Neural crest cell (in vitro differentiated cells): ENCODE measurements around the gene CACNA2D3. TPM values are rescaled to one million over a fixed set of nuclear protein-coding genes. Genes with fewer than 3 reads are reported as not detected.

Source experiments
- DNase-seq: peaks from one replicate; pipeline ENCODE4 v3.0.0; 2021; ENCODE audit warnings: low read depth, mixed read lengths, low spot score
- H3K27ac Mint-ChIP-seq: one replicate; pipeline ENCODE4 v1.8.0; 2021; ENCODE audit warnings: mild to moderate bottlenecking, mixed read lengths; ENCODE audit not compliant: unreplicated experiment
- H3K27me3 Mint-ChIP-seq: 2 replicates; pipeline ENCODE4 v1.8.0; 2021; ENCODE audit warnings: low read depth, mild to moderate bottlenecking, mixed read lengths
- H3K36me3 Mint-ChIP-seq: 2 replicates; pipeline ENCODE4 v1.8.0; 2021; ENCODE audit warnings: low read depth, mild to moderate bottlenecking, mixed read lengths
- H3K4me1 Mint-ChIP-seq: 2 replicates; pipeline ENCODE4 v1.8.0; 2021; ENCODE audit warnings: mixed read lengths
- H3K4me3 Mint-ChIP-seq: one replicate; pipeline ENCODE4 v1.8.0; 2021; ENCODE audit warnings: mild to moderate bottlenecking, mixed read lengths
- H3K9me3 Mint-ChIP-seq: 2 replicates; pipeline ENCODE4 v1.8.0; 2021; ENCODE audit warnings: mixed read lengths
- CTCF ChIP-seq: fragments of 200-600 bp; sonication (generic); conservative IDR thresholded peaks from 2 replicates; pipeline ENCODE4 v1.5.0; 2021; ENCODE audit warnings: antibody characterized with exemption, mild to moderate bottlenecking
- total RNA-seq: library from RNA; stranded (reverse); gene quantifications from 2 replicates; pipeline ENCODE4 v1.2.1, GENCODE V29; 2021

The CACNA2D3 gene
- total RNA-seq, 1 donor from 2014 or later, result 0.82 TPM

GRCh38 chr3:54817628-54818027 lies 695.3 kb downstream of the CACNA2D3 start:
- Mint-ChIP-seq H3K27ac (no peak overlapping the region), H3K4me3 (no peak overlapping the region), H3K36me3 (no peaks in the 10 kb centered on the region), H3K9me3 (no peaks in the 10 kb centered on the region), H3K27me3 (peaks cover 12% of the 10 kb centered on the region), H3K4me1 (peaks cover 21% of the 10 kb centered on the region)
- no peak for TF ChIP-seq CTCF
- DNase-seq, result no peak

DNA sequence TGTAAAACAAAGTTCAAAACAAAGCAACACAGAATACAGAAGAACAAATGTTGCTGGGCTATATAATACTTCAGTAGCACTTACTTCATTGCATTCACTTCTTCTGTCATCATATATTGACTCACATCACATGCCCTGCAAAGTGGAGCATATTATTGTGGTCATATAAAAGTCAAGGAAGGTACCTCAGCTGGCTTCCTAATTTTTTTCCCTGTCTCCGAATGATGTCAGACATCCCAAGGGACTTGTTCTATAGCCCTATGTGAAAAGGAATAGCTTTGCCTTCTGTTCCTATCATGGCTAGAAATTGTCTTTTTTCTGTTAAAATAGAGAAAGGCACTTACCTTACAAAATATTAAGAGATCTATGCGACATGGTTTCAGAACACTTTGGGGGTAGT lies 696.1 kb downstream of the CACNA2D3 start:
- DNase-seq, result no peak
- Mint-ChIP-seq H3K4me1 (peaks cover 21% of the 10 kb centered on the region), H3K36me3 (no peaks in the 10 kb centered on the region), H3K27ac (no peak overlapping the region), H3K4me3 (no peak overlapping the region), H3K9me3 (no peaks in the 10 kb centered on the region), H3K27me3 (peaks cover 12% of the 10 kb centered on the region)
- no peak for TF ChIP-seq CTCF

GRCh38 chr3:54818942-54819341 lies 696.6 kb downstream of the CACNA2D3 start:
- Mint-ChIP-seq H3K36me3 (no peaks in the 10 kb centered on the region), H3K27ac (no peak overlapping the region), H3K27me3 (peaks cover 12% of the 10 kb centered on the region), H3K4me1 (peaks cover 21% of the 10 kb centered on the region), H3K4me3 (no peak overlapping the region), H3K9me3 (no peaks in the 10 kb centered on the region)
- DNase-seq, result no peak
- TF ChIP-seq CTCF, result no peak

- TF ChIP-seq CTCF, result no peak
- Mint-ChIP-seq H3K4me1 (peaks cover 21% of the 10 kb centered on the region), H3K36me3 (no peaks in the 10 kb centered on the region), H3K27ac (no peak overlapping the region), H3K27me3 (peaks cover 12% of the 10 kb centered on the region), H3K4me3 (no peak overlapping the region), H3K9me3 (no peaks in the 10 kb centered on the region)
- no peak for DNase-seq
Measured at GRCh38 chr3:54819946-54820345, 697.6 kb downstream of the CACNA2D3 start.

GRCh38 chr3:54822206-54822605 lies 699.9 kb downstream of the CACNA2D3 start:
- H3K27me3 Mint-ChIP-seq, result peaks cover 12% of the 10 kb centered on the region
- H3K4me3 Mint-ChIP-seq, result no peak overlapping the region
- peaks cover 21% of the 10 kb centered on the region for H3K4me1 Mint-ChIP-seq
- no peak for DNase-seq
- H3K9me3 Mint-ChIP-seq, result no peaks in the 10 kb centered on the region
- H3K36me3 Mint-ChIP-seq, result no peaks in the 10 kb centered on the region
- peak overlapping the region; percentile 22 for H3K27ac Mint-ChIP-seq
- TF ChIP-seq CTCF, result no peak

GRCh38 chr3:54826251-54826691 lies 703.9 kb downstream of the CACNA2D3 start:
- TF ChIP-seq CTCF, result no peak
- H3K4me1 Mint-ChIP-seq, result peaks cover 11% of the 10 kb centered on the region
- H3K27ac Mint-ChIP-seq, result no peak overlapping the region
- H3K27me3 Mint-ChIP-seq, result peaks cover 6% of the 10 kb centered on the region
- H3K36me3 Mint-ChIP-seq, result peaks cover 6% of the 10 kb centered on the region
- peaks cover 5% of the 10 kb centered on the region for H3K9me3 Mint-ChIP-seq
- no peak for DNase-seq
- H3K4me3 Mint-ChIP-seq, result no peak overlapping the region
